Measurements from ENCODE around the gene SIRPB1. TPM values are rescaled to one million over a fixed set of nuclear protein-coding genes. Genes with fewer than 3 reads are reported as not detected.
"Not testable (repeated sequence)": the region's sequence is repeated elsewhere in the genome, so short reads cannot be mapped to it uniquely, and the experiment has no call there.

Gene SIRPB1
- total RNA-seq, 2 donors from 2014 or later = 3.7 to 5.7 TPM

DNA sequence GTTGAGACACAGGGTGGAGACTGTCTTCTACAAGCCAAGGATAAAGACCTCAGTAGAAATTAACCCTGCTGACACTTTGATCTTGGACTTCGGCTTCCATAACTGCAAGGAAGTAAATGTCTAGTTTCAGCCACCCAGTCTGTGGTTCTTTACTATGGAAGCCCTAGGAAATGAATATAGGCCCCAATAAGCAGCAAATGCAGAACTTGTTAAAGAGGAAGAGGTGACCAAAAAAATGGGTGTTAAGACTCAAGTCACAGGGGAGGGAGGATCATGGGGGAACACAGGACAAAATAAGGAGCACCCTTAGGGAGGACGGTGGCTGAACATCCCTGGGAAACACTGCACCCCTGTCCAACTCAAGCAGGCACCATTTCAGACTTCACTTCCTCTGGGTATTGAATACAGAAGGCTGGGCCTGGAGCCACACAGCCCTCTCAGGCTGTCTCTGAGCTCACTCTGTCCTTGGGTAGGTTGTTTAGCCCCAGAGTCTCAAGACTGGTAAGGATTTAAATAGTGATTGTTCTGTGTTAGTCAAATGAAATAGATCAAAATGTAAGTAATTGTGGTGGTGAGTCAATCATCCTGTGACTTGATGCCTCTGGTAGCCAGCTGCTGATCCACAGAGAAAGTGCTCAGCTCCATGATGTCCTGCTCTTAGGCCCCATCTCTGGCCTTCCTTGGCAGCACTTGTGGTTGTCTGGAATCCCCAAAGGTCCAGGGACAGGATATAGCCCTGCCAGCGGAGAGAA, 31.9 kb downstream of the SIRPB1 start:
- H3K36me3 ChIP-seq = no peaks in the 10 kb centered on the region
- H3K4me3 ChIP-seq = no peak overlapping the region
- TF ChIP-seq CTCF (IDR thresholded peaks at IDR 0.05) = no peak
- DNase-seq (ENCODE audit: low spot score) = no peak
- no peaks in the 10 kb centered on the region for H3K4me1 ChIP-seq
- H3K27me3 ChIP-seq = no peaks in the 10 kb centered on the region
- H3K9me3 ChIP-seq = no peaks in the 10 kb centered on the region
- no peak overlapping the region for H3K27ac ChIP-seq

- Histone ChIP-seq H3K9me3 (no peaks in the 10 kb centered on the region), H3K4me3 (no peak overlapping the region)
- TF ChIP-seq CTCF (IDR thresholded peaks at IDR 0.05) = no peak
Observed at GRCh38 chr20:1579488-1579887, 40.3 kb downstream of the SIRPB1 start.

DNA sequence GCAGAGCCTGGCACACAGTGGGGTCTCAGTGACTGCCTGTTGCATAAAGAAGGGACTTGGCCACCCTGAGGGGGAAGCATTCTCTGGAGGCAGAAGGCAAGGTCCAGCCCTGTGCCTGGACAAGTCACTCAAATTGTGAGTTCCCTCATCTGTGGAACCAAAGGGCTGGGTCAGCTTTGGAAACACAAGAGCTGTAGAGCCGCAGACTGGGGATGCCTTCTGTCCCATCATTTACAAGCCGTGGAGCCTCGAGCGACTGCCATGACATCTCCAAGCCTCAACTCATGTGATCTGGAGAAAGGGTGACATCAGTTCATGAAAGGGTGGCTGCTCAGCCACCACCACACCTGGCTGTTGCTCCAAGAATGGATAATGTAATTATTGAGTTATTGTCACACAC, 41.9 kb downstream of the SIRPB1 start:
- H3K4me3 ChIP-seq = no peak overlapping the region
- H3K27me3 ChIP-seq = no peaks in the 10 kb centered on the region
- no peak overlapping the region for H3K27ac ChIP-seq
- no peak for DNase-seq (ENCODE audit: low spot score)
- no peaks in the 10 kb centered on the region for H3K36me3 ChIP-seq
- H3K9me3 ChIP-seq = no peaks in the 10 kb centered on the region
- H3K4me1 ChIP-seq = no peaks in the 10 kb centered on the region
- TF ChIP-seq CTCF (IDR thresholded peaks at IDR 0.05) = no peak

More at GRCh38 chr20:1579488-1579887, 40.3 kb downstream of the SIRPB1 start:
- H3K36me3 ChIP-seq = no peaks in the 10 kb centered on the region
- H3K27ac ChIP-seq = no peak overlapping the region
- no peak for DNase-seq (ENCODE audit: low spot score)
- H3K27me3 ChIP-seq = no peaks in the 10 kb centered on the region
- H3K4me1 ChIP-seq = no peaks in the 10 kb centered on the region

- DNase-seq (ENCODE audit: low spot score); H3K9me3 ChIP-seq; H3K4me1 ChIP-seq; H3K4me3 ChIP-seq; H3K27me3 ChIP-seq; H3K36me3 ChIP-seq; H3K27ac ChIP-seq: not testable (repeated sequence)
Observed at GRCh38 chr20:1577313-1577712, 42.5 kb downstream of the SIRPB1 start.

DNA sequence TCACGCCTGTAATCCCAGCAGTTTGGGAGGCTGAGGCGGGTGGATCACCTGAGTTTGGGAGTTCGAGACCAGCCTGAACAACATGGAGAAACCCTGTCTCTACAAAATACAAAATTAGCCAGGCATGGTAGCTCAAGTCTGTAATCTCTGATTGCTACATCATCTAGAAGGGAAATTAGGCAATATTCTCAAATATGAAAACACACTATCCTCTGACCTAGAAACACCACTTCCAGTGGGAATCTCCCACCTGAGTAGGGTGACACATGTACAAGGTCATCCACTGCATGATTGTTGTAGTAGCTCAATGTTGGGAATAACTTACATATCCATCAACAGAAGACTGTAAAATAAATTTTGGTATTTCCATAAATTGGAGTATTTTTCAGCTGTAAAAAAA, 43.2 kb downstream of the SIRPB1 start:
- DNase-seq (ENCODE audit: low spot score) = no peak
- no peak overlapping the region for H3K4me3 ChIP-seq
- no peak overlapping the region for H3K27ac ChIP-seq
- H3K36me3 ChIP-seq = no peaks in the 10 kb centered on the region
- no peak for TF ChIP-seq CTCF (IDR thresholded peaks at IDR 0.05)
- H3K4me1 ChIP-seq = no peaks in the 10 kb centered on the region
- H3K9me3 ChIP-seq = no peaks in the 10 kb centered on the region
- no peaks in the 10 kb centered on the region for H3K27me3 ChIP-seq

DNA sequence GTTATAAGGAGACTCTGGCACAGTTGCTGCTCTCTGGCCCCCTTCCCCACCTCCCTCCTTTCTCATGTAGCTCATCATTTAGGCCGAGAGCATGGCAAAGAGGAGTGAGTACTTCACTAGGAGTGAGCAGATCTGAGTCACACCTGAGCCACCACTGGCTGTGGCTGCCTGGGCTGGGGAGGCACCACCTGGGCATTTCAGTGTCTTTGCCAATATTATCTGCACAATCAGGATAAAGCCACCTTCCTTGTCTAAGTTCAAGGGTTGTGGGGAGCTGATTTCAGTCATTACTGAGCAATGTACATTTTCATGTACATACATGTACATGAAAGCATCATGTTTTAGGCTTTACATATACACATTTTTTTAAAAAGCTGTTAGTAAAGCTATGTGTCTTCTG, 43.8 kb downstream of the SIRPB1 start:
- DNase-seq (ENCODE audit: low spot score); H3K4me1 ChIP-seq; H3K36me3 ChIP-seq; H3K27ac ChIP-seq; H3K27me3 ChIP-seq; H3K9me3 ChIP-seq; H3K4me3 ChIP-seq: not testable (repeated sequence)

- H3K27me3 ChIP-seq; H3K36me3 ChIP-seq; H3K4me1 ChIP-seq; H3K4me3 ChIP-seq; H3K9me3 ChIP-seq; DNase-seq (ENCODE audit: low spot score); H3K27ac ChIP-seq: not testable (repeated sequence)
Observed at GRCh38 chr20:1571583-1571982, 48.2 kb downstream of the SIRPB1 start.

Other genes starting within 250 kb of the SIRPB1 start
- gene FKBP1A, start 227.0 kb downstream of the SIRPB1 start, total RNA-seq = 10 to 100 TPM; 73.5 to 98.7 TPM
- gene NSFL1C, start 153.2 kb downstream of the SIRPB1 start, total RNA-seq = 10 to 100 TPM; 28.5 to 34.3 TPM
- gene SIRPB2, start 128.6 kb downstream of the SIRPB1 start, total RNA-seq = 1 to 10 TPM; 2.6 to 4.4 TPM
- gene SIRPD, start 62.3 kb downstream of the SIRPB1 start, total RNA-seq = not detected
- not detected for gene SIRPG, start 37.8 kb upstream of the SIRPB1 start, total RNA-seq

Data from right atrium auricular region (tissue), 2 donors.